Measurements from ENCODE around the gene KREMEN2.

- TF ChIP-seq CTCF (IDR thresholded peaks at IDR 0.05; ENCODE audit: insufficient read depth, low read depth, low read length): no peak
- TF ChIP-seq EZH2 (IDR thresholded peaks at IDR 0.05; ENCODE audit: insufficient read depth, low read length): no peak
Measured at GRCh38 chr16:2971134-2971984, 7.3 kb downstream of the KREMEN2 start.
